Measurements from ENCODE around the gene CHRDL2.
"Not testable (repeated sequence)": the region's sequence is repeated elsewhere in the genome, so short reads cannot be mapped to it uniquely, and the experiment has no call there.

Gene CHRDL2

GRCh38 chr11:74669211-74670160, 61.7 kb downstream of the CHRDL2 start:
- DNase-seq: no peak

GRCh38 chr11:74663315-74663714, 67.9 kb downstream of the CHRDL2 start:
- no peak for DNase-seq

GRCh38 chr11:74662487-74663103, 68.6 kb downstream of the CHRDL2 start:
- DNase-seq: no peak

GRCh38 chr11:74659124-74659523, 72.1 kb downstream of the CHRDL2 start:
- not testable (repeated sequence) for DNase-seq

- no peak for DNase-seq
These were observed 76.2 kb downstream of the CHRDL2 start for GRCh38 chr11:74654976-74655375.

- no peak for DNase-seq
These were observed 80.7 kb downstream of the CHRDL2 start for GRCh38 chr11:74650498-74650897.

GRCh38 chr11:74648894-74649293, 82.3 kb downstream of the CHRDL2 start:
- no peak for DNase-seq

- DNase-seq: no peak
These were observed 83.4 kb downstream of the CHRDL2 start for GRCh38 chr11:74647831-74648230.

- DNase-seq: no peak
These were observed 83.8 kb downstream of the CHRDL2 start for GRCh38 chr11:74647404-74647803.

GRCh38 chr11:74646954-74647353, 84.3 kb downstream of the CHRDL2 start:
- no peak for DNase-seq
